Pons (tissue), 1 donor: ENCODE data around the gene SYT6.

Experiments used
- DNase-seq: peaks from one replicate; pipeline ENCODE4 v3.0.0-alpha.2; 2016; ENCODE audit warnings: low spot score

The SYT6 gene, protein sequence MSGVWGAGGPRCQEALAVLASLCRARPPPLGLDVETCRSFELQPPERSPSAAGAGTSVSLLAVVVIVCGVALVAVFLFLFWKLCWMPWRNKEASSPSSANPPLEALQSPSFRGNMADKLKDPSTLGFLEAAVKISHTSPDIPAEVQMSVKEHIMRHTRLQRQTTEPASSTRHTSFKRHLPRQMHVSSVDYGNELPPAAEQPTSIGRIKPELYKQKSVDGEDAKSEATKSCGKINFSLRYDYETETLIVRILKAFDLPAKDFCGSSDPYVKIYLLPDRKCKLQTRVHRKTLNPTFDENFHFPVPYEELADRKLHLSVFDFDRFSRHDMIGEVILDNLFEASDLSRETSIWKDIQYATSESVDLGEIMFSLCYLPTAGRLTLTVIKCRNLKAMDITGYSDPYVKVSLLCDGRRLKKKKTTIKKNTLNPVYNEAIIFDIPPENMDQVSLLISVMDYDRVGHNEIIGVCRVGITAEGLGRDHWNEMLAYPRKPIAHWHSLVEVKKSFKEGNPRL

DNA sequence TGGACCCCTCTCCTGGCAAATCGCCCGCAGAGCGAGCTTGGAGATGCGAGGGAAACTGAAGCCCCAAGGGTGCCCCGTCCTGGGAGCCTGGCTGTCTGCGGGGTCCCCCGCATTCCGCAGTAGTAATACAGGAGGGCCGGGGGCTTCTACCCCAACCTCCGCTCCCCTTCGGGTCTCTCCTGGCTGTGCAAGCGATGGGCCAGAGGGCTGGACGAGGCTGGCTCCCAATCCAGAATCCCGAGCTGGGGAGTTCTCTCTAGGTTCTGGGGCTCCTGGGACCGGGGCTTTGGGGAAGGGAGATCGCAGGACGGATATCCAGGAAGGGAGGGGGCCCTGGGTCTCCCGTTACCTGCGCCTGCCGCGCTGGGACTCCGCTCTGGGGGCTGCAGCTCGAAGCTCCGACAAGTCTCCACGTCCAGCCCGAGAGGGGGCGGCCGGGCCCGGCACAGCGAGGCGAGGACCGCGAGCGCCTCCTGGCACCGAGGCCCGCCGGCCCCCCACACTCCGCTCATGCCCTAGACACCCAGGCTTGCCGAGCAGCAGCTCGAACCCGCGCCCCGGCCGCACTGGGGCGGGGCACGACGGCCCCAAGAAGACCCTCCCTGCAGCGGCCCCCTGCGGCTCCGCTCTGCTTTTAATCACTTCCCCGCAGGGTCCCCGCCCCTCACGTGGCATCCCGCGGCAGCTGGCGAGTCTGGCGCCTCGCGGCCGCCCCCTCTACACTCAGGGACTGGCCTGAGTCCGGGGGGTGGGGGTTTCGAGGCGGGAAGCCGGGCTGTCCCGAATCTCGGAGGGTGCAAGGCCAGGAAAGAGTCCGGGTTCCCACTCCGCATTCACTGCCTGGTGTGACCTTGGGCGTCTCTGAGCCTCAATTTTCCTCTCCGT is at the start of gene SYT6:
Gene SYT6, minus strand, starts transcription at position 609 of the 885 bp plus-strand sequence. Its CDS starts 97 bp downstream, at position 512.
- DNase-seq, result no peak

- DNase-seq, result no peak
These were observed 47.8 kb upstream of the SYT6 start for GRCh38 chr1:114201486-114201885.

GRCh38 chr1:114199017-114199594 is 45.4 kb upstream of the SYT6 start:
- no peak for DNase-seq

DNA sequence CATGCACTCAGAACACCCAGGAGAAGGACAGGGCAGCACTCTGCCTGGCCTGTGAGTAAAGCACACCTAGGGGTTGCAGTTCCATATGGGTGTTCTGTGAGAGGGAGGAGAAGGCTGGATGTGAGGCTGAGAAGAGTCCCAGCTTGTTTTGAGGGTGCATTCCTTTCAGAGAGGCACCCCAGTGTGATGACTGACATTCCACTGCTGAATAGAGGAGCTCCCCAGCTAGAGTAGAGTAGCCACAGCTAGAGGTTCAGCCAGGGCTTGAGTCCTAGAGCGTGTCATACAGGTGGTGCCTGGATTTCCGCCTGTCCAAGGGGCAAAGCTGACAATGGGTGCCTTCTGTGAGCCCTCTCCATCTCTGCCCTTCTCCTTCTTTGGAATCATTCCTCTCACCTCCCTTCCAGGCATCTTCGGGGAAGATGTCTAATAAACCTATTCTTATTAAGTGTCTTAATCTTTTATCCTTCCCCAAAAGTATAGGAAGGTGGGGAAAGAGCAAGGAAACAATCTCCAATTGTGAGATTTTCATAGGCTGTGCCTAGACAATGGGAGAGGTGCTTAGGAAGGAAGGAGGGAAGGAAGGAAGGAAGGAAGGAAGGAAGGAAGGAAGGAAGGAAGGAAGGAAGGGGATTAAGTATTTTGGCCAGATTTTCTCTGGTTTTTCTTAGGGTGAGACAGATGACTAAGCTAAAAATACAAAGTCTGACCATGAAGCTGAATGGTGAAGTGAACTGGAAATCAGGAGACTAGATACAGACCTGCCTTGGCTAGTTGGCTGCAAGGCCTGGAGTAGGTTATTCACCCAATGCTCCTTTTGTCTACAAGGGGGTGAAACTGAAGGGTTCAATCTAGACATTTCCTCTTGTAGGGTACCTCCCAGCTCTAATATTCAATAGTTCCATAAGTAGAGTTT is 43.6 kb upstream of the SYT6 start:
- no peak for DNase-seq

GRCh38 chr1:114195819-114196218 is 42.1 kb upstream of the SYT6 start:
- DNase-seq, result no peak

- no peak for DNase-seq
These were observed 38.7 kb upstream of the SYT6 start for GRCh38 chr1:114192328-114192727.

- no peak for DNase-seq
These were observed 35.7 kb upstream of the SYT6 start for GRCh38 chr1:114189398-114189797.

DNA sequence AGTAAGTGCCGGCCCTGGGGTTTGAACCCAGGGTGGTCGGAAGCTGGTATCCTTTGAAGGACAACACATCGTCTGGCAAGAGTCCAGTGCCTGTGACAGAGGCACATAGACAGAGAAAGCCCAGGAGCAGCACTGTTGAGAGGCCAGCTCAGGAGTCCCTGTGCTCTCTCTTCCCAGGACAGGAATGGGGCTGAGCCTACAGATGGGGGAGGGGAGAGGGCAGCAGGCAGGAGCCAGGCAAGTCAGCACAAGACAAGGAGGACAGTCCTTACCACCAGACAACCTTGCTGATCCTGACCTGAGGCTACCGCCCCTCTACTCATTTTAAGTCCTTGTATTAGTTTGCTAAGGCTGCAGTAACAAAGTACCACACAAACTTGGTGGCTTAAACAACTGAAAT is 27.7 kb upstream of the SYT6 start:
- no peak for DNase-seq

- DNase-seq, result no peak
These were observed 27.1 kb upstream of the SYT6 start for GRCh38 chr1:114180742-114181141.

DNA sequence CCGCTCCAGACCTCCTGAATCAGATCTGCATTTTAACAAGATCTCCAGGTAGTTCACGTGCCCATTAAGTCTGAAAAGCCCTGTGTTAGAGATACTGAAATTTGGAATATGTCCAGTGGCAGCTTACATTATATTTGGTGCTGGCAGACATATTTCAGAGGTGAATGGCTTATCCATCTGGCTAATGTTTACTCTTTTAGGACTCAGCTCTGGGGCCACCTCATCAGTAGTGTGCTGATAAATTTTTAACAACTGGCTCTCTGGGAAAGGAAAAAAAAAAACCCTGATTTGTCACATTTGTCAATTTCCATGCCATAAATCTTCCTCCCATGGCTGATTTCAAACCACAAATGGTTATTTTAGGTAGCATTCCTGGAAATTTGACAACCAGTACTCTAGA is 25.3 kb upstream of the SYT6 start:
- no peak for DNase-seq

DNA sequence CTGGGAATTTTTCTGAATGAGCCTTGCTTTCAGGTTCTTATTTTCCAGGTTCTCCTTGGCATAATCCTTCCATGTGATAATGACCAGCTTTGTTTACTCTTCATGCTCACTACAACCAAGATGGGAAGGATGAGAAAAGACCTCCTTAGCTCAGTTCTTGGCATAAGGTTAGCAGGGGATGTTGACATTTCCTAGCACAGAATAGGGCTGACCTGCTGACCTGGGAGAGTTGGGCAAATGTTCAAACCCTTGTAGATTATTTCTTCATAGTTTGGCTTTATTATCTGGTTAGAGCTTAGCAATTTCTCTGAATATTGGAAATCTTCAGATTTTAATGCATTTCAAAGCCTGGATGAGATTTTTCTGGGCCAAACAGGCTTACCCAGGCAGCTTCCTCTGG is 23.6 kb upstream of the SYT6 start:
- DNase-seq, result no peak

GRCh38 chr1:114176366-114176765 is 22.7 kb upstream of the SYT6 start:
- no peak for DNase-seq

DNA sequence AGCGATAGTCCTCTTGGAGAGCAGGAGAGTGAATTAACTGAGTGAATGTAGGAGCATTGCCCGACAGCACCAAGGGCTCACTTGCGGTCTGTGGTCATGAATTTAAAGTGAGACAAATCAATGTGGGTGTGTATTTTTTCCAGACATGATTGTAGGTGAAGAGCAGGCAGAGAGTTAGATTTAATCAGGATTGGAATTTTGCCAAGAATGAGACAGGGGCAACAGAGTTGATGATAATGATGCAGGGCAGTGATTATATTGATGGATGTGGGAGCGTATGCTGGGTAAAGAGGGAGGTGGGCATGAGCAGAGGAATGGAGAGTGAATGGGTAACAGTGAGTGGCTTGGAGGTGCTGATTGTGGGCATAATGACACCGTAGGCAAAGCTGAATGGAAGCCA is 20.0 kb upstream of the SYT6 start:
- no peak for DNase-seq

GRCh38 chr1:114169509-114169908 is 15.8 kb upstream of the SYT6 start:
- no peak for DNase-seq

DNA sequence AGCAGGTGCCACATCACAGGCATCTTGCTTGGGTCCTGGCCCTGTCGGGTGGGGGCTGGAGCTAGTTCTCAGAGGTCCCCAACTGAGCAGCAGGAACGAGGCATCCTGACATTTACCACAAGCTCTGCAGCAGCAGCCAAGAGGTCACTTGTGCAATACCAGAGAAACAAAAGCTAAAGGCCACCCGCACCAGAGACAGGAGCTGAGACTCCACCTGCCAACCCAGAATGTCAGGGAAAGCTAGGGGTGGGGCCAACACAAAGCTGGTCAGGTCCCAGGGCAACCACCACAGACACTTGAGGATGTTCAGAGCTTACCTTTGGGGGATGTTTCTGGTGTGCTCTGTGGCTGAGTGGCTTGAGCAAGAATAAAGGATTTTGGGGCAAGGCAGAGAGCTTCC is 13.6 kb upstream of the SYT6 start:
- no peak for DNase-seq

DNA sequence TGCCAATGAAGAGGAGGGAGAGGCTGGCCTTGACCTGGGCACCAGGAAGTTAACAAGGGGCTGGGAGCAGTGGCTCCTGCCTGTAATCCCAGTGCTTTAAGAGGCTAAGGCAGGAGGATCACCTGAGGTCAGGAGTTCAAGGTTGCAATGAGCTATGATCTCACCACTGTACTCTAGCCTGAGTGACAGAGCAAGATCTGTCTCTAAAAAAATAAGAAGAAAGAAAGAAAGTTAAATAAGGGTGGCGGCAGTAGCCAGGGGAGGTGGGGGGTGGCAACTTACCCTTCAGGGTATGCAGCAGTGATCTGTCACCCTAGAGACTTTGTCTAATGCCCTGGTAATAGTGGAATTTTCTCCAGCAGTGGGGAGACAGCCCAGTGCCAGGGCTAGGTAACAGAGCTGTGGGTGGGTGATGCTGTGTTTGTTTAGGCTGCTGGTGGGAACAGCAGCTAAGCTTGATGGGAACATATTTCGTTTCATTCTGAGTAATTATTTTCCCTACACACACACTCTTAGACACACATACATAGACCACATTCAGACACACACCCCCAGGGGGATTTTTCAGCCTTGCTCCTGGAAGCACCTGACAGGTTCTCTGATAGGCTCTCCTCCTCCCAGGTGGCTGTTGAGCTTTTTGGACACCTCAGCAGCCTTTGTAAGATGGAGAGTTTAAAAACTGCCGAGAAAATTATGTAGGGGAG is 11.3 kb upstream of the SYT6 start:
- no peak for DNase-seq

DNA sequence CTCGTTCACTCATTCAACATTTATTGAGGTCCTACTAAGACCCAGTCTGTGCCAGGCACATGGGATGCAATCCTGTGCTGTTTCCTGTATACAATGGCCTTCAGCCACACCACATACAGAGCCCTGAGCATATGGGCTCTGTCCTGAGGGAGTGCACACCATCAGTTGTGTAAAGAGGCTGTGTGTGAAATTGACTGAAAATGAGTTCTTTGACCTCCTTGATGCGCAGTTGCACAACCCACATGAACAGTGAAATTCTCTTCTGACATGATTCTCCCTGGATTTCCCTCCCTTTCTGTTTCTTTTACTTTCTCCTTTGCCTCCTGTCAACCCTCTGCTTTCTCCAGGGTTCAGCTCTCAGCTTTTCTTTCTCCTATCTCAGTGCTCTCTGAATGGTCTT is 6.3 kb upstream of the SYT6 start:
- DNase-seq, result no peak

- no peak for DNase-seq
These were observed 3.6 kb upstream of the SYT6 start for GRCh38 chr1:114157275-114157660.

DNA sequence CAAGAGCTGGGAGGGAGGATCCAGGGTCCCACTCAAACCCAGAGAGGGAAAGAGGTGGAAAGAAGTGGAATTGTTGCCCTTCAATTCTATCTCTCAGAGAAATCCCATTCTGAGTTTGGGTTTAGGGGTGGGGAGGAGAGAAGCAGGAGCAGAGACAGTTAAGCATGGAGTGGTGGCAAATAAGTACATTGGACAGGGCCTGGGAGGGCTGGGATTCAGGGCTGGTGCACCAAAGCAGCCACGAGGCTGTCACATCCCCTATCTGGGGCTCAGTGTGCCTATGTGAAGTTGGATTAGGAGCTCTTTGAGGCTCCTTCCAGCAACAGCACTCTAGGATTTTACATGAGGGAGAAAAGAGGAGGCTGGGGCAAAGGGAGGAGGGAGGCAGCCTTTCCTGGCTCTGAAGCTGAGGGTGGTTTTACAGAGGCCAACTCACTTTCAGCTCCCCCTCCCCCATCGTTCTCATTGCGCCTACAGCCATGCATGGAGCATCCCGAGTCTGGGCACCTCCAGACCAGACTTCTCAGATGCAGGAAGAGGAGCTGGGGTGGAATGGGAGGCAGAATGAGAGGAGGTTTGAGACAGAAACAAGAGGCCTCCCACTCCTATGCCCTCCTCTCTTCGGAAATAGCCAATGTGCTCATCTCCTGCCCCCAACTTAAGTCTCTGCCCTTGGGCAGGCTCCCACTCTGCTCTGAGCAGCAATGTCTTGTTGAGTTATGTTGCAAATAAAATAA is 3.0 kb upstream of the SYT6 start:
- DNase-seq, result no peak

GRCh38 chr1:114155706-114156105 is 2.0 kb upstream of the SYT6 start:
- DNase-seq, result no peak
